Inferior parietal cortex (tissue), 1 donor: ENCODE results near the gene EIF2S3B.

ENCODE experiments used
- DNase-seq: peaks from one replicate; pipeline ENCODE4 v3.0.0-alpha.2; 2016; ENCODE audit errors: extremely low spot score

EIF2S3B gene

GRCh38 chr12:10554228-10554755 lies 48.6 kb downstream of the EIF2S3B start:
- DNase-seq: no peak

GRCh38 chr12:10554756-10555481 lies 49.2 kb downstream of the EIF2S3B start:
- DNase-seq: no peak

- no peak for DNase-seq
Observed at GRCh38 chr12:10557329-10557728, 51.6 kb downstream of the EIF2S3B start.

GRCh38 chr12:10557766-10558165 lies 52.1 kb downstream of the EIF2S3B start:
- no peak for DNase-seq
